ENCODE results near the gene ABHD8. TPM values are rescaled to one million over a fixed set of nuclear protein-coding genes. Genes with fewer than 3 reads are reported as not detected.

Gene ABHD8
- total RNA-seq, 3 donors from 2014 or later (not counting 1 experiment from before 2014, with no cell fraction given), result 7.5 to 10.0 (median 9.7) TPM

DNA sequence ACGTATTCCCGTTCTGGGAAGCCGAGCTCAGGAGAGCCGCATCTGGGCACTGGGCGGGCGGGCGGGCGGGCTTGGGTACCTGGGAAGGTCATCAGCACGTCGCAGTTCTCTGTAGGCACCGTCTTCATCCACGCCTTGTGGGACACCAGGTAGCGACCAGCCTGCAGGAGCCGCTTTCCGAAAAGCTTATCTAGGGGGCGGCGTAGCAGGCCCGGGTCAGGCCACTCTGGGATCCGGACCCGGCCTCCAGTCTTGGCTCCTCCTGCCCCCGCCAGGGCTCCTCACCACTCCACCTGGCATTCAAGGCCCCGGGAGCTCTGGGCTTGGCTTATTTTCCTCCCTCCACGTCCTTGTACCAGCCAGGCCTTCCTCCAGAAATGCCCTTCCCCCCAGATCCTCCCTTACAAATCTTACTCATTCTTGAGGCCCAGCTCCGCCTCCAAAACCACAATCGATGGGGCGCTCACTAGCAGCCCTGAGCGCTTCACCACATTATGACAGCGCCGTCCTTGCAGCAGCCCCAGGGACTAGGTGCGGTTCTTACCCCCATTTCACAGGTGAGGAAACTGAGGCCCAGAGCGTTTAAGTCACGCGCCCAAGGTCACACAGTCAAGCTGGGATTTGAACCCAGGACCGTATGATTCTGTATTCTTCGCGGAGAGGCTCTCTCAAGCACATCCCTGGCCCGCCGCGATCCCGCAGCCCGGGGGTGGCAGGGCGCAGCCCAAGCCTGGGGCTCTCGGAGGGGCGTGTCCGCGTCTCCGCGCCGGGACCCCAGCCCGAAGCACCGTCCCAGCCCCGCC, 30.6 kb upstream of the ABHD8 start:
- H3K36me3 ChIP-seq (ENCODE audit: control insufficient read depth, insufficient read depth, low read length), result no peaks in the 10 kb centered on the region
- H3K9me3 ChIP-seq (ENCODE audit: control insufficient read depth, insufficient read depth, low read length), result no peaks in the 10 kb centered on the region
- no peaks in the 10 kb centered on the region for H3K36me3 Mint-ChIP-seq
- H3K4me1 Mint-ChIP-seq, result peaks cover 25 to 57% of the 10 kb centered on the region in 2 donors
- DNase-seq (peak; percentile 50 to 81), ATAC-seq (peak in 1 of 3 donors; percentile 27)
- 38% methylated on average over 52 of the region's 52 CpGs for WGBS (ENCODE audit: insufficient coverage)
- H3K4me3 Mint-ChIP-seq, result peak overlapping the region; percentile 79
- H3K27ac Mint-ChIP-seq, result peak overlapping the region in 1 of 2 donors; percentile 88
- no peaks in the 10 kb centered on the region for H3K27me3 Mint-ChIP-seq (ENCODE audit: low read depth in 2 of 2)
- peak overlapping the region; percentile 45 for H3K4me3 ChIP-seq (ENCODE audit: low read length)
- H3K27ac ChIP-seq (ENCODE audit: low read length), result no peak overlapping the region
- H3K27me3 ChIP-seq (ENCODE audit: control insufficient read depth, insufficient read depth, low read length), result no peaks in the 10 kb centered on the region
- no peak for TF ChIP-seq CTCF (IDR thresholded peaks at IDR 0.05)
- intact Hi-C loops (cut with micrococcal nuclease), result loop anchor here (10.0 kb wide), 1 partner anchor 71 kb away; the partner anchor contains the start of gene BST2
- peaks cover 54% of the 10 kb centered on the region for H3K4me1 ChIP-seq (ENCODE audit: control insufficient read depth, insufficient read depth, low read length)
- no peaks in the 10 kb centered on the region for H3K9me3 Mint-ChIP-seq

DNA sequence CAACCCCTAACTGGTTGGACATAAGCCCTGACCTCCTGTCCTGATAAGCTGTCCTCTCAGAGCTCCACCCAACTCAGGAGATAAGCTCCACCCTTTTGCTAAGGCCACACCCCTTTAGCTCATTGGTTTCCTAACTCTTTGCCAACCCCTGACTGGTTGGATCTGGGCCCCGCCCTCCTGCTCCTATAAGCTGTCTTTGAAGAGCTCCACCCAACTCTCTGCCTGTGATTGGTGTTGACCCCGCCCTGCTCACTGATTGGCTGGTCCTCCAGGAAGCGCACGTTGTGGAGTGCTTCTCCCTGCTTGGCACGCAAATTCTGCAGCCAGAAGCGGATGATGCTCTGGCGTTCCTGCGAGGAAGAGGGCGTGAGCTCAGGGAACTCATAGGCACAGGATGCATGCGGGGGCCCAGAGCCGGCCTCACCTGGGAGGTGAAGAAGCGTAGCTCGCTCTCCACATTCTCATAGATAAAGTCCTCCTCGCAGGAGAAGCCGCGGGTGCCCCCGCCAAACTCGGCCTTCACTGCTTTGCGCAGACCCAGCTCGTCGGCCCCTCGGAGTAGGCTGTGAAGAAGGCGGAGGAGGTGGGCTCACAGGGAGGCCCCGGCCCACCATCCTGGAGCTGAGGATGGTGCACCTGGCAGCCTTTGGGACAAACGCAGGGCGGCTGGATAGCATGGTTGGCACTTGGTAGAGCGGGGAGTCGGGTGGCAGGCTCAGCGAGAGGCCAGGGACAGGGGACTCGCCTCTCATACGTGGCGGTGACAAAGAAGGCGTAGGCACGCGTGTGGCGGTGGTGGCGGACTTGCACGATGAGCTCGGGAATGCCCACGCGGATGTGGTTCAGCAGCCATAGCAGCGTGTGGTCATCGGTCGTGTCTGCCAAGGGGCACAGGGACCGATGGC, 29.7 kb upstream of the ABHD8 start:
- peak in 1 of 2 donors; percentile 54 for DNase-seq
- H3K27ac Mint-ChIP-seq, result no peak overlapping the region

DNA sequence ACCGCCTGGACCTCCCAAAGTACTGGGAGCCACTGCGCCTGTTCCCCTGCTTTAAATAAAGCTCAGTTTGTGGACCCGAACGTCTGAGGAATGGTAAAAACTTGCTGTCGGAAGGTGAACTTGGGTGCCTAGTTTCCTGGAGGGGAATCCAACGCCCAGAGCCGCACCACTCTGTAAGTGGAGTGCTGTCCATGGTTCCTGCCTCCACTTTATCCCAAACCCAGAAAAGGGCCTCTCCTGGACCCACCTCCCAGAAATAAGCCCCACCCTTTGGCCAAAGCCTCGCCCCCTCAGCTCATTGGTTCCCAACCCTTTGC, 29.1 kb upstream of the ABHD8 start:
- Histone ChIP-seq H3K36me3 (ENCODE audit: control insufficient read depth, insufficient read depth, low read length) (no peaks in the 10 kb centered on the region), H3K4me1 (ENCODE audit: control insufficient read depth, insufficient read depth, low read length) (peaks cover 46% of the 10 kb centered on the region), H3K27ac (ENCODE audit: low read length) (no peak overlapping the region), H3K27me3 (ENCODE audit: control insufficient read depth, insufficient read depth, low read length) (no peaks in the 10 kb centered on the region), H3K4me3 (ENCODE audit: low read length) (no peak overlapping the region), H3K9me3 (ENCODE audit: control insufficient read depth, insufficient read depth, low read length) (no peaks in the 10 kb centered on the region)
- TF ChIP-seq CTCF (IDR thresholded peaks at IDR 0.05), result no peak
- Mint-ChIP-seq H3K4me1 (peaks cover 21 to 46% of the 10 kb centered on the region in 2 donors), H3K9me3 (no peaks in the 10 kb centered on the region), H3K27ac (no peak overlapping the region), H3K27me3 (ENCODE audit: low read depth in 2 of 2) (no peaks in the 10 kb centered on the region), H3K4me3 (no peak overlapping the region), H3K36me3 (no peaks in the 10 kb centered on the region)
- intact Hi-C loops (cut with micrococcal nuclease), result loop anchor here (10.0 kb wide), 1 partner anchor 72 kb away; the partner anchor contains the start of gene BST2
- ATAC-seq (no peak), DNase-seq (no peak)
- WGBS (ENCODE audit: insufficient coverage), result 94% methylated on average over 8 of the region's 8 CpGs

More for the DNA sequence above, 29.7 kb upstream of the ABHD8 start:
- Histone ChIP-seq H3K4me1 (ENCODE audit: control insufficient read depth, insufficient read depth, low read length) (peaks cover 51% of the 10 kb centered on the region), H3K9me3 (ENCODE audit: control insufficient read depth, insufficient read depth, low read length) (no peaks in the 10 kb centered on the region), H3K4me3 (ENCODE audit: low read length) (no peak overlapping the region), H3K27ac (ENCODE audit: low read length) (no peak overlapping the region), H3K27me3 (ENCODE audit: control insufficient read depth, insufficient read depth, low read length) (no peaks in the 10 kb centered on the region), H3K36me3 (ENCODE audit: control insufficient read depth, insufficient read depth, low read length) (no peaks in the 10 kb centered on the region)
- peaks cover 25 to 53% of the 10 kb centered on the region in 2 donors for H3K4me1 Mint-ChIP-seq
- H3K36me3 Mint-ChIP-seq, result no peaks in the 10 kb centered on the region
- TF ChIP-seq CTCF (IDR thresholded peaks at IDR 0.05), result no peak
- no peaks in the 10 kb centered on the region for H3K9me3 Mint-ChIP-seq
- peak overlapping the region; percentile 68 for H3K4me3 Mint-ChIP-seq
- WGBS (ENCODE audit: insufficient coverage), result 97% methylated on average over 45 of the region's 45 CpGs
- intact Hi-C loops (cut with micrococcal nuclease), result loop anchor here (10.0 kb wide), 1 partner anchor 72 kb away; the partner anchor contains the start of gene BST2
- ATAC-seq, result no peak
- H3K27me3 Mint-ChIP-seq (ENCODE audit: low read depth in 2 of 2), result no peaks in the 10 kb centered on the region
